ENCODE results near the gene HDDC2.
"Not testable (repeated sequence)": the region's sequence is repeated elsewhere in the genome, so short reads cannot be mapped to it uniquely, and the experiment has no call there.

The HDDC2 gene

DNA sequence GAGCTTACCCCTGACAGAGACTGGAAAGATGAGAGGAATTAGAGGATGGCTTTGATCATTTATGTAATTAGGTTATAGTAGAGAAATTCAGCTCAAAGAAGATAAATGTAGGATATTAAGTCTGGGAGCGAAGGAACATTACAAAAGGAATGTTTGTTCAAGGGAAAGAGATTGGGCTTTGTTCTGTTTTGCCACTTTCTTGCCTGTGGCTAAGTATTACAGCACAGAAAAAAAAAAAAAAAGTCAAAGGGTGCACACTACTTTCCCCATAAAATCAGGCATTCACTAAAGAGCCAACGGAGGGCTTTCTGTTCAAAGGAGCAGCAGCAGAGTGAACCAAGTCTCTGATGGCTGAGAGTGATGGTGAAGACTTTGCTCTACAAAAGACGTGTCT, 5.0 kb upstream of the HDDC2 start:
- no peak for DNase-seq (ENCODE audit: low read depth)

DNA sequence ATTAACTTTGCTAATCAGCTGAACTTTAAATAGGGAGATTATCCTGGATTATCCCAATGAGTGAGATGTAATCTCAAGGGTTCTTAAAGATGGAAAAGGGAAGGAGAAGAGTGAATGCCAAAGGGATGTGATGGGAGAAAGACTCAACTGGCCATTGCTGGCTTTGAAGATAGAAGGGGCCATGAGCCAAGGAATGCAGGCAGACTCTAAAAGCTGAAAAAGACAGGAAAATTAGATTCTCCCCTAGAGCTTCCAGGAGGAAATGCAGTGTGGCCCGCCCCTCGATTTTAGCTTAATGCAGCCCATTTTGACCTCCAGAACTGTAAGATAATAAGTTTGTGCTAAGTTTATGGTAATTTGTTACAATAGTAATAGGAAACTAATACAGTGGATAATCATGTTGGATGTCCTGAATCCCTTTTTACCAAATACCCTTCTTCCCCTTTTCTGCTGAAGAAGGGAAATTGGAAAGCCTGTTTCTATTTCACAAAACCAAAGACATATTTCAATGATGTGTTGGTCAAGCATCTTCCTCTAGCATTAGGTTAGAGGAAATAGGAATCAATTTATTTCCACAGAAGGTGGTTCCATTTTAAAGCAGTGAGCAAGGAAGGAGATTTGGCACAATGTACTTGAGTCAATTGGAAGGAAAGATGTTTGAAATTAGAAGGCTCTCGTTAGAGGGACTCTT, 3.3 kb upstream of the HDDC2 start:
- no peak for DNase-seq (ENCODE audit: low read depth)

DNA sequence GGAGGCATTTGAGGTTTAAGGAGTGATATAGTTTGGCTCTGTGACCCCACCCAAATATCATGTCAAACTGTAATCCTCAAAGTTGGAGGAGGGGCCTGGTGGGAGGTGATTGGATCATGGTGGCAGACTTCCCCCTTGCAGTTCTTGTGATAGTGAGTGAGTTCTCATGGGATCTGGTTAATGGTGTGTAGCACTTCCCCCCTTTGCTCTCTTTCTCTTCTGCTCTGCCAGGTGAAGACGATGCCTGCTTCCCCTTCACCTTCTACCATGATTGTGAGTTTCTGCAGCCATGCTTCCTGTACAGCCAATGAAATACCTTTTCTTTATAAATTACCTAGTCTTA, 1.7 kb upstream of the HDDC2 start:
- no peak for DNase-seq (ENCODE audit: low read depth)

DNA sequence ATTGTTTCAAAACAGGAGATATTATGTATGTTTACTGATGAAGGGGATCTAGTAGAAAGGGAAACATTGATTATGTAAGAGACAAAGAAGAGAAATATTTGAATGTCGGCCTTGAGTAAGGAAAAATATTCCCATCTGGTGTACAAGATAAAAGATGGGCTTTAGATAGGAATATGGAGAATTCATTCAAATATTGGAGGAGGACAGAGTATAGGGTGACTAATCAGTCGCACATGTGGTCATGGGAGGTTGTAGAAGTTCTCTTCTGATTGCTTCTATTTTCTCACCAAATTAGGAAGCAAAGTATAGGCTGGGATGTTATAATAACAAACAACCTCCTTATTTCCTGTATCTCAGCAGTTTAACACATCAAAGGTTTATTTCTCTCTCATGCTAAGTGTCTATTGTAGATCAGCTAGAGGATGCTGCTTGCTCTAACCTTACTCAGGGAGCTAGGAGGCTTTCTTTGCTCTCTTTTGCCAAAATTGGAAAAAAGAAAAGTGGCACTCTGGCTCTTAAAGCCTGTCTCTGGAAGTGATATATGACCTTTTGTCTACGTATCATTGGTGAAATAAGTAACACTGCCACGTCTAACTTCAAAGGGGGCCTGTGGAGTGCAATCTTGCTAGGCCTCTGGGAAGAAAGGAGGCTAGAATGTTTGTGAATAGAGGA, 1.2 kb upstream of the HDDC2 start:
- DNase-seq (ENCODE audit: low read depth), result no peak

DNA sequence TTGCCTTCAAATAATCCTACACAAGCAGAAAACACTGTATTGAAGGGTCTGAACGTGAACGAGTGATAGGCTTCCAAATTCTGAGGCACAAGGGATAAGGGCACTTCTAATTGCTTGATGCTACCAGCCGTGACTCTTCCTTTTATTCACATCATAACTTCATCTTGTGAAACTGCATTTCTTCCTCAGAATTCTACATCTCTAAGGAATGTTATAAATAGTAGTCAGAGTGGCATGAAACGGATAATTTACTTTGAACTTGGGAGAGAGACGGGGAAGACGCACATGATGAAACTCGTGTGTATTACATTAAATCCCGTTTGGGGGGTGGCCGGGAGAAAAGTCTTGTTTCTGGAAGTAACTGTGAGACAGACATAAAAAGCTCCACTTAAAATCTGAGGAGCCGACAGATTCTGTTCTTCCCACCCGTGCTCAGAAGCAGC, 754 bp downstream of the HDDC2 start:
- no peak for DNase-seq (ENCODE audit: low read depth)

DNA sequence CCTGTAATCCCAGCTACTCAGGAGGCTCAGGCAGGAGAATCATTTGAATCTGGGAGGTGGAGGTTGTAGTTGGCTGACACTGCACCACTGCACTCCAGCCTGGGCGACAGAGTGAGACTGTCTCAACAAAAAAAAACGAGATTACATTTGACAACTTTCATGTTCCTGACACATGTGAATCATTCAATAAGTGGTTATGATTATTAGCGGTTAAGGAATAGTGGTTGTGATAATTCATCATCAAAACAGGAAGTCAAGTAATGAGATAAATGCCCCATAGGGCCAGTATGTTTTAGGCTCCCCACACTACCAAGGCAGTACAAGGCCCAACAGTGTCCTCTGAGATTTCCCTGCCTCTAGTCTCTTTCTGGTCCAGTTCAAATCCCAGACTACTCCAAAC, 2.5 kb downstream of the HDDC2 start:
- DNase-seq (ENCODE audit: low read depth), result no peak

DNA sequence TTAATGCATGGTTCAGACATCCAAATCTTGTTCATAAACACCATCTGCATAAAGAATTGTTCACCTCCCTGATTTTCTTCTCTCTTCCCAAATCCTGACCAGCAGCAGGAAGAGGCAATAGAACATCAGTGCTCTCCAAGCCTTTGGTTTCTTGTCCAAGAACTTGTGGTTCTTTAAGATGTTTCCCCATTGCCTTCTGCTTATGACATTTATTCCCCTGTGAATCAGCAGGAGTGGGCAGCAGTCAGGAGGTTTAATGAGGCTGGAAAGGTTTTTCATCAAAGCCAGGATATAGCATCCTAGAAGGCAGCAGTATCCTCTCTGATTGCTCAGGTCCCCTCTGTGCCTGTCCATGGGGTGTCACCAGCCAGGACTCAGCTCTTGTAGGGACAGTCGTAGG, 5.3 kb downstream of the HDDC2 start:
- no peak for DNase-seq (ENCODE audit: low read depth)

DNA sequence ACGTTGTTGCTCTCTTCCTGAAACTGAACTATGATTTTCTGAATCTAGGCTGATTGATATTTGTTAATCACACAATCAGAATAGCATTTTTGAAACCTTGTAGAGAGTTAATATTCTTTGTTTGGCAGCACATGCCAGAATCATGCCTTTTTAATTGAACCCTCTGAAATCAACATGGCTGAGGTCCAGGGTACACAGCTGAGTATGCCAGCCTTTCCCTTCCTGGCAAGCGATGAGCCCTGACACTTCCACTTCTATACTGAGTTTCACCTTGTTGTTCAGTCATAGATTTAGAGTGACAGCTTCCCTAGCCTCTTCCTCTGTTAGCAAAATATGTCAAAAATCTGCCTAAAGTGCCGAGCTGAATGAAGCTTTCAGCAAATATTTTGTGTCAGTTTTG, 6.8 kb downstream of the HDDC2 start:
- DNase-seq (ENCODE audit: low read depth), result no peak

DNA sequence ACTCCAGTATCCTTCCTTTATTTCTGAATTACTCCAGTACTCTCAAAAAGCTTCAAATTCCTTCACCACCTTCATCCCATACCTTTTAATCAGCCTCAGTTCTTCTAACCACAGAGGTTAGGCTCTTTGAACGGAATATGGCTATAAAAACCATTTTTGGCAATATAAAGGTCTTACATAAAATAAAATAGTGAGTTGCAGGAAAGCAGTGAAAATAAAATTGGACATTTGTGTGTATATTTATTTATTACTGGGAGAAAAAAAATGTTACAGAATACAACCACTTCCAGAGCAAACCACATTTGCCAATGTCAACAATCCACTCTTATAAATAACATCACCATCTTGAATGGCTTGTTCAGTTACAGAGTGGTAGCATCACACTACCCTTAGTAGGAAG, 7.7 kb downstream of the HDDC2 start:
- no peak for DNase-seq (ENCODE audit: low read depth)

DNA sequence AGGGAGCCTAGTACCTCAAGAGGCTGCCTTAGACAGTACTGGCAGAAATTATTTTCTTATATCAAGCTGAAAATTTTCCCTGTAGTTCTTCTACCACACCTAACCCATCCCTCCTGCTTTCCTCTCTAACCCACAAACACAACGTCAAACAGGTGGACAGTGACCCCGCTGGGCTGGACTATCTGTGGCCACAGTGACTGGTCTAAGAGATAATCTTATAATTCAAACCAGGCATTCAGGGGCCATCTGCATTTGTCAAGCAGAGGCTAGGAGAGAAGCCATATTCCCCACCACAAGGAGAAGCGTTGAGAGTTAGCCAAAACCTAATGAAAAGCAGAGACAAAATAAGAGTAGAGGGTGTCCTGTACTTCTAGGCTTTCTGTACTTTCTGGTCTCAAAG, 8.2 kb downstream of the HDDC2 start:
- no peak for DNase-seq (ENCODE audit: low read depth)

DNA sequence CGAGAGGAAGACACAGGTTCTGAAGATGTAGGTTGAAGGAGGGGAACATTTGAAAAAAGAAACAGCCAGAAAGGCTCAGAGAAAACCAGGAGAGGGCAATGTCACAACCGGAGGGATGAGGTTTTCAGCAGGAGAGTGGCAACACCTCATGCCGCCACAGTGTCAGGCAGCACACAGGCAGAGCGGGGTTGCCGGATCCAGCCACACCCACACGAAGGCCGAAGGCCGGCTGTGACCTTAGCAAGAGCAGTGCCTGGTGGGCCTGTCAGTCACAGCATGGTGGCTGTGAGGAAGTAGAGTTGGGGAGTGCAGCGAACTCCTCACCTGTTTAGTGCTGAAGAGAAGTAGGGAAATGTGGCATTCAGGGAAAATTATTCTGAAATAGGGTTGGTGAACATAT, 14.0 kb downstream of the HDDC2 start:
- no peak for DNase-seq (ENCODE audit: low read depth)

DNA sequence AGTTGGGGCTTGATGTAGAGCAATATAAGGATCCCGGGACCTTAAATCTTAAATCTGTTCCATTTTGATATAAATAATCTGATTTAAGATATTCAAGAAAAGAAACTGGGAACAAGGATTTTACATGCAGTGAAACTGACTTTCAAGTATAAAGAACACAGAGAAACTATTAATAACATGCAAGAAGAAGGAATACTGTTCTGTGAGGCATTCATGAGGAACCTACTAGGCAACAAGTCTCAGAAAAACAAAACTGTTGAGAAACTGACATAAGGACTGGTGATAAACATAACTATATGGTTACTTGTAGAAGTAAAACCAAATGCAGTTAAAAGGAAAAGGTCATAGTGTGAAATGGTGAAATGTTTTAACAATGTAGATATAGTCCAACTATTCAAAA, 15.8 kb downstream of the HDDC2 start:
- DNase-seq (ENCODE audit: low read depth), result no peak

DNA sequence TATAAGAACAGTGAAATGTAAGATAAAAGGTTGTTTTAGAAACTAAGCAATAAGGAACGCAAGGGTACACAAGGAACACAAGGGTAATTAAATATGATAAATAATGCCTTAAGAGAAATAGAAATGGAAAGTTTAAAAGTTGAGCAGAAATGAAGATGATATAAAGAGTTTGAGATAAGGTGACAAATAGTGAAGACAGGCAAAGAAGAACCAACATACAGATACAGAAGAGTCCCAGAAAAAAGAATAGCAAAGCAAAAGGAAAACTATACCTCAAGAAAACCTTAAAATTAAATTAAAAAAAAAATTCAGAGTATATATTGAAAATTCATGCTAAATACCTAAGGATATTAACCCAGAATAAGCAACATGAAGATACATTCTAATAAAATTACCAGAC, 16.4 kb downstream of the HDDC2 start:
- no peak for DNase-seq (ENCODE audit: low read depth)

DNA sequence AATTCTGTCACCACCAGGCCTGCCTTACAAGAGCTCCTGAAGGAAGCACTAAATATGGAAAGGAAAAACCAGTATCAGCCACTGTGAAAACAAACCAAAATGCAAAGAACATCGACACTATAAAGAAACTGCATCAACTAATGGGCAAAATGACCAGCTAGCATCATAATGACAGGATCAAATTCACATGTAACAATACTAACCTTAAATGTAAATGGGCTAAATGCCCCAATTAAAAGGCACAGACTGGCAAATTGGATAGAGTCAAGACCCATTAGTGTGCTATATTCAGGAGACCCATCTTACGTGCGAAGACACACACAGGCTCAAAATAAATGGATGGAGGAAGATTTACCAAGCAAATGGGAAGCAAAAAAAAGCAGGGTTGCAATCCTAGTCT, 19.3 kb downstream of the HDDC2 start:
- not testable (repeated sequence) for DNase-seq (ENCODE audit: low read depth)

DNA sequence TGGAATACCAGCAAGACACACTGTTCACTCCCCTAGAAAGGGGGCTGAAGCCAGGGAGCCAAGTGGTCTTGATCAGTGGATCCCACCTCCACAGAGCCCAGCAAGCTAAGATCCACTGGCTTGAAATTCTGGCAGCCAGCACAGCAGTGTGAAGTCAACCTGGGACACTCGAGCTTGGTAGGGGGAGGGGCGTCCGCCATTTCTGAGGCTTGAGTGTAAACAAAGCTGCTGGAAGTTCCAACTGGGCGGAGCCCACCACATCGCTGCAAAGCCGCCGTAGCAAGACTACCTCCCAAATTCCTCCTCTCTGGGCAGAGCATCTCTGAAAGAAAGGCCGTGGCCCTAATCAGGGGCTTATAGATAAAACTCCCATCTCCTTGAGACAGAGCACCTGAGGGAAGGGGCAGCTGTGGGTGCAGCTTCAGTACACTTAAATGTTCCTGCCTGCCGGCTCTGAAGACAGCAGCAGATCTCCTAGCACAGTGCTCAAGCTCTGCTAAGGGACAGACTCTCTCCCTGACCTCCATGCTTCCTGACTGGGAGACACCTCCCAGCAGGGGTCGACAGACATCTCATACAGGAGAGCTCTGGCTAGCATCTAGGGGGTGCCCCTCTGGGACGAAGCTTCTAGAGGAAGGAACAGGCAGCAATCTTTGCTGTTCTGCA, 21.3 kb downstream of the HDDC2 start:
- DNase-seq (ENCODE audit: low read depth), result not testable (repeated sequence)

DNA sequence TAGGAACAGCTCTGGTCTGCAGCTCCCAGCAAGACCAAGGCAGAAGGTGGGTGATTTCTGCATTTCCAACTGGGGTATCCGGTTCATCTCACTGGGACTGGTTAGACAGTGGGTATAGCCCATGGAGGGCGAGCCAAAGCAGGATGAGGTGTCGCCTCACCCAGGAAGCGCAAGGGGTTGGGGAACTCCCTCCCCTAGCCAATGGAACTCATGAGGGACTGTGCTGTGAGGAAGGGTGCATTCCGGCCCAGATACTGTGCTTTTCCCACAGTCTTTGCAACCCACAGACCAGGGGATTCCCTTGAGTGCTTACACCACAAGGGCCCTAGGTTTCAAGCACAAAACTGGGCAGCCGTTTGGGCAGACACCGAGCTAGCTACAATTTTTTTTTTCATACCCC, 21.8 kb downstream of the HDDC2 start:
- DNase-seq (ENCODE audit: low read depth), result no peak

DNA sequence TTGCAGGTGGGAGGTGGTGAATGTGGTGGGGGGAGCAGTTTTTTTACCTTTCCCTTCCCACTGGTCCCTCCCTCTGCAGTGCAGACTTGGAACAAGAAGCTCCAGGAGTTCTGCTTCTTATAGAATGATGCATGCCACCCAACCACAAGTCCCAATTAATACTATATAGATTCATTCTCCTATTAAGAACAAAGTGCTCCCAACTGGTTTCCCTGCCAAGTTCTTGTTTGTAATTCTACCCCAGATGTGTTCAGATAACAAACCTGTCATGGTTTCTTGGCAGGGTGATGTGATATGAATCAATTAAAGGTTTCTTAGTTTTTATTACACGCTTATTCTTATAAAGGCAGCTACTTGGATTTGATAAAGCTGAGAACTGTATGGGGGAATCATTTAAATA, 23.9 kb downstream of the HDDC2 start:
- no peak for DNase-seq (ENCODE audit: low read depth)

DNA sequence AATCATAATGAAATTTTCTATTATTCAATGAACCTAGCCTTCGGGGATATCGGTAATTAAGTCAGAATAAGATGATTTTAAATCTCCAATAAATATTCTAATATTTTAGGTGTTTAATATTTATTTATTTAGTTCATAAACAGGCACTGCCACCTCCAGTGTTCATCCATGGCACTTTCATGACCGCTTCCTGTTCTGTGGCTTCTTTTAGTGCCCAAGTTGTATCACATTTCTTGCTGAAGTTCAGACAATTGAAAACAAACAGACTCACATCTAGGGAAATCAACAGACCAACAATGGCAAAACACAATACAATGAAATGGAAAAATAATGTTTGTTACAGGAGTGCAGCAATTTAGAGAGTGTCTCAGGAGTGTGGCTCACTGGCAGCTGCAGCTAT, 26.0 kb downstream of the HDDC2 start:
- DNase-seq (ENCODE audit: low read depth), result no peak

DNA sequence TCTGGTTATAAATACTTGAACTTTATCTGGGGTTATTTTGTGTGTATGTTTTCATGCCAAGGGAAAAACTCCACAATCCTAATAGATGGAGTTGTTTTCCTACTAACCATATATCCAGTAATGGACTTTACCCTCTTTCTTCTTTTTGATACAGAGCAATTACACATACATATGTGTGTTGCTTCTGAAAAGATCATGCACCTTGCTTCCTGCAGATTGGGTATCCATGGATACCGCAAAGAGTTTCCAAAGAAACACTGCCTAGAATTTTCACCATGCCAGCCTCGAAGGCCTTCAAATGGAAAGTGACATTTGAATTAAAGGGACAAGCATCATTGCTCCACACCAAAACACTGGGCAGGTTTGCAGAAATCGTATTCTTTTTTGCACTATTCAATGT, 26.8 kb downstream of the HDDC2 start:
- no peak for DNase-seq (ENCODE audit: low read depth)

DNA sequence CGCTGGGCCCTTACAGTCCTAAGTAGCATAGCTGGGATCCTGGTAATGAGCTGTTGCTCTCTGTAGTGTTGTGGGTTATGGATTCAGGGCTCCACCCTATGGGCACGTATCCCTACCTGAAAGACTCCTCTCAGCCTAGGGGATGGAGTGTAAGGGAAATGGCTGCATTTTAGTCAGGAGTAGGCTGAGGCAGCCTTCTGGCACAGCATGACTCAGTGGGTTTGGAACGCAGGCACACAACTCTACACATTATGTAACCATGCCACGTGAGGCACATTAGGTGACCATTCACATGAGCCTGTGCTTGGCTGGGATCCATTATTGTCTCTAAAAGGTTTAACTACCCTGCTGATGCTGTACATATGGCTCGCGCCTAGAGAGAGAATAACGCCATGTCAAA, 27.8 kb downstream of the HDDC2 start:
- DNase-seq (ENCODE audit: low read depth), result no peak

DNA sequence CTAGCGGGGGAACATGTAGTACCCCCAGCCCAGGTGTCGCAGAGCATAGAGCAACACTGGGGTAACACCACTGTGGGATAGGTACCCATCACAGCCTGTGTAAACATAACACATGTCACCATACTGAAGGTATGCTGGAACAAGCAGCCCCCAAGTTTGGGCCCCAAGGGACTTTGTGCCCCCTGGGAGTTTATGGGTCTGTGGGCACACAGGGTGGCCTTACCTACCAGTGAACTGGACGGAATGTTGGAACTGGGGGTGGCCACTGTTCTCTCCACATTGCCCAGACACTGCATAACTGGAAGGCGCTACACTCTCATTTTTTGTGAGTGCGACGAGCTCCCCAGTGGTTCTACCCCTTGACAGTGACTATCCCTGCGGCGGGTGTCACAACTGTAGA, 28.5 kb downstream of the HDDC2 start:
- DNase-seq (ENCODE audit: low read depth), result no peak

DNA sequence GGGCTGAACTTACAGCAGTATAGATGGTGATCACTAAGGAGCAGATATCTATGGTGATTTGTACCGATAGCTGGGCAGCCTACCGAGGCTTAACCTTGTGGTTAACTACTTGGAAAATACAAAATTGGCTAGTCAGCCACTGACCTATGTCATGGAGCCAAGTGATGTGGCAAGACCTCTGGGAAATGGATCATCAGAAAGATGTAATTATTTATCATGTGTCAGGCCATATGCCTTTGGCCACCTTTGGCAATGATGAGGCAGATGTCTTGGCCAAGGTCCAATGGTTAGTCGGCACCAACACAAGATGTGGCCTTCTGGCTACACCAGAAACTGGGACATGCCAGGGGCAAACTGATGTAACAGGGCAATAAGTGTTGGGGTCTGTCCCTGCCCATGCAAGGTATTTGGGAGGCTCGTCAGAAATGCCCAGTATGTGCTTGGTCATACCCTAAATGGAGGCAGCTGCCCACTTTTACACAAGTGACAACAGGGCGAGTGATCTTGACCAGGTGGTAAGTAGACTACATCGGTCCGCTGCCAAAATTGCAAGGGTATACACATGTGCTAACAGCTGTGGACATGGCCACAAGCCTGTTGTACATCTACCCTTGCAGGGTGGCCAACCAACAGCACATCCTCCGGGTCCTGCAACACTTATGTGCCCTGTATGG, 30.1 kb downstream of the HDDC2 start:
- DNase-seq (ENCODE audit: low read depth), result no peak

DNA sequence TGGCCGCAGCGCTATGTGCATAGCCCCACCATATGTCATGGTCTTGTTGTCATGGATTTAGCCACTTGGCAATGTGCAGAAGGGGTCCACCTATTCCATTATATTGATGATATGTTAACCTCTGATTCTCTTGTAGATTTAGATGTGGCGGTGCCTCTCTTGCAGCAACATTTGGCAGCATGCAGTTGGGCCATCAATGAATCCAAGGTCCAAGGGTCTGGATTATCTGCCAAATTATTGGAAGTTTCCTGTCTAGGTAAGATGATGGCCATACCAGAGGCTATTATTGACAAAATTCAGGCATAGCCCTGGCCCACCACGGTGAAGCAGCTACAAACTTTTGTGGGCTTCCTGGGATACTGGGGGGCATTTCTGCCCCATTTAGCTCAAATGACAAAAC, 31.4 kb downstream of the HDDC2 start:
- DNase-seq (ENCODE audit: low read depth), result no peak

Data from stimulated activated CD4-positive, alpha-beta T cell treated with anti-CD3 and anti-CD28 coated beads, Interleukin-2, amount 100 ng/mL, for 4 hours (primary cell).